ENCODE measurements around the gene LAMB4.

DNA sequence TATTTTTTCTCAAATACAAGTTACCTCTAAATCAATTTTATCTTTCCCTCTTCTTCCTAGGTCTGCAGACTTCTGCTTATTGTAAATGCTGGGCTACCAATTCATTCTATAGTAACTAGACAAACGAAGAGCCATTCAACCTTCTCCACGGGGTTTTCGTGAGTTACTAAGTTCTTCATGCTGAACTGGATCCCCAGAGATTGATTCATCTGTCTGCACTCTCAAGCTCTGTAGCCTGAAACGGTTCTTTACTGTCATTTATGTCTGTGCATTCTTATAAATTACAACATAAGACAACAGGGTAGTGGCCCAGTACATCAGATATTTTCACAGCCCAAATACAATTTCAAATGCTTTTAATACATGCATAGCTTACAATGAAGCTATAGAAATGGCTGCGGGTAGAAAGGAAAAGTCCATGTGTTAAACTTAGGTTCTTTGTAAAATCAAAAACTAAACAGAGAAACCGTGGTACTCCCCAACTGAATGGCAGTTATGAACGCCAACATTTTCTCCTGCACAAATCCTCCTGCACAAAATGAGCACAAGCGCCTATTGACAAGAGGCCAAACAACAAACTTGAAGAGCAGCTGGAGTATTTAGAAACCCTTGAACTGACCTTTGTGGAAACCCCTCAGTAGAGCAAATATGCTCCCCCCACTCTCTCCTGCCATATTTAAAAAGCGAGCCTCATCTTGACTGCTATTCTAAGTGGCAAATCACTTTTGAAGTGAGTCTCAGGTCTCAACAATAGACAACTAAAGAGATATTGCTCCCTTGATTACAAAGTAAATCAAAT, 147.9 kb downstream of the LAMB4 start:
- TF ChIP-seq EZH2 (IDR thresholded peaks at IDR 0.05; ENCODE audit: insufficient read depth, poor library complexity, severe bottlenecking) = no peak
- TF ChIP-seq EZH2phosphoT487 (IDR thresholded peaks at IDR 0.05; ENCODE audit: insufficient read depth, low read depth) = no peak

All from GM23248 (cell line).